ENCODE measurements around the gene NBAS.

- no peak for TF ChIP-seq GATAD2A (IDR thresholded peaks at IDR 0.05)
- no peak for TF ChIP-seq FOXM1 (IDR thresholded peaks at IDR 0.05; ENCODE audit: low read depth)
- no peak for TF ChIP-seq FOXM1 (CRISPR knock-in tag; IDR thresholded peaks at IDR 0.05; ENCODE audit: low read depth)
- TF ChIP-seq CTCF (IDR thresholded peaks at IDR 0.05 in 2 of 3, conservative IDR thresholded peaks at IDR 0.05 in 1 of 3; ENCODE audit: insufficient read depth in 2 of 3, low read depth in 1 of 3, low read length in 3 of 3) = no peak
- no peak for TF ChIP-seq FIP1L1 (IDR thresholded peaks at IDR 0.05; ENCODE audit: low read depth, low read length, poor library complexity, severe bottlenecking)
Observed at GRCh38 chr2:15241201-15241600, 319.9 kb downstream of the NBAS start.

Data from K562 (cell line).